MM.1S (cell line): ENCODE data around the gene MRAP2.
"Not testable (repeated sequence)": the region's sequence is repeated elsewhere in the genome, so short reads cannot be mapped to it uniquely, and the experiment has no call there.

Experiments
- DNase-seq: peaks from one replicate; pipeline ENCODE4 v3.0.0-alpha.2; 2015
- H2AFZ ChIP-seq: fragments of 300-600 bp; sonication (generic); 2 replicates; pipeline ENCODE4 v1.6.0; 2016; ENCODE audit warnings: antibody characterized with exemption, low read length
- H3F3A ChIP-seq: fragments of 300-600 bp; sonication (generic); 2 replicates; pipeline ENCODE4 v1.6.1; 2016; ENCODE audit warnings: mild to moderate bottlenecking, antibody characterized with exemption, low read length, moderate library complexity, mixed read lengths; ENCODE audit not compliant: insufficient read depth
- H3K27ac ChIP-seq: fragments of 300-600 bp; sonication (generic); 2 replicates; pipeline ENCODE4 v1.5.1; 2016; ENCODE audit warnings: mild to moderate bottlenecking, low read length
- H3K27me3 ChIP-seq: fragments of 300-600 bp; sonication (generic); replicated peaks from 2 replicates; pipeline ENCODE4 v1.6.0; 2016; ENCODE audit warnings: low read length; ENCODE audit not compliant: insufficient read depth
- H3K36me3 ChIP-seq: fragments of 300-600 bp; sonication (generic); replicated peaks from 2 replicates; pipeline ENCODE4 v1.6.1; 2016; ENCODE audit warnings: mild to moderate bottlenecking, low read length, mixed read lengths; ENCODE audit not compliant: insufficient read depth
- H3K4me1 ChIP-seq: fragments of 300-600 bp; sonication (generic); 2 replicates; pipeline ENCODE4 v1.6.1; 2016; ENCODE audit warnings: low read length, mixed read lengths
- H3K4me2 ChIP-seq: fragments of 300-600 bp; sonication (generic); 2 replicates; pipeline ENCODE4 v1.6.0; 2016; ENCODE audit warnings: low read depth, low read length
- H3K4me3 ChIP-seq: fragments of 300-600 bp; sonication (generic); 2 replicates; pipeline ENCODE4 v1.5.1; 2016; ENCODE audit warnings: low read length, mixed read lengths
- H3K79me2 ChIP-seq: fragments of 300-600 bp; sonication (generic); 2 replicates; pipeline ENCODE4 v1.6.1; 2016; ENCODE audit warnings: mixed run types, low read length, mixed read lengths
- H3K9ac ChIP-seq: fragments of 300-600 bp; sonication (generic); 2 replicates; pipeline ENCODE4 v1.6.1; 2016; ENCODE audit warnings: low read length, mixed read lengths
- H3K9me2 ChIP-seq: fragments of 300-600 bp; sonication (generic); replicated peaks from 2 replicates; pipeline ENCODE4 v1.6.1; 2016; ENCODE audit warnings: mild to moderate bottlenecking, low read length, mixed read lengths; ENCODE audit not compliant: insufficient read depth
- H3K9me3 ChIP-seq: fragments of 300-600 bp; sonication (generic); replicated peaks from 2 replicates; pipeline ENCODE4 v1.6.1; 2016; ENCODE audit warnings: mild to moderate bottlenecking, low read length, mixed read lengths; ENCODE audit not compliant: insufficient read depth
- H4K20me1 ChIP-seq: fragments of 300-600 bp; sonication (generic); 2 replicates; pipeline ENCODE4 v1.6.1; 2016; ENCODE audit warnings: mild to moderate bottlenecking, low read length, moderate library complexity, mixed read lengths; ENCODE audit not compliant: insufficient read depth
- CTCF ChIP-seq: fragments of 300-600 bp; sonication (generic); IDR thresholded peaks from 2 replicates; pipeline ENCODE4 v1.5.1; 2016; ENCODE audit warnings: antibody characterized with exemption, low read length, mixed read lengths
- EZH2 ChIP-seq: fragments of 300-600 bp; sonication (generic); optimal IDR thresholded peaks from 2 replicates; pipeline ENCODE3; 2017; ENCODE audit warnings: low read depth, mild to moderate bottlenecking, antibody characterized with exemption, low read length, mixed read lengths
- EZH2phosphoT487 ChIP-seq: fragments of 300-600 bp; sonication (generic); IDR thresholded peaks from 2 replicates; pipeline ENCODE4 v1.6.1; 2018; ENCODE audit warnings: antibody characterized with exemption, low read length

The MRAP2 gene

GRCh38 chr6:84107495-84107894 lies 73.9 kb downstream of the MRAP2 start:
- Histone ChIP-seq H3K27ac (no peak overlapping the region), H3F3A (no peaks in the 10 kb centered on the region), H3K9me2 (no peaks in the 10 kb centered on the region), H3K4me3 (no peak overlapping the region), H3K36me3 (no peaks in the 10 kb centered on the region), H3K27me3 (no peaks in the 10 kb centered on the region), H3K4me1 (no peaks in the 10 kb centered on the region), H3K9ac (no peak overlapping the region), H3K9me3 (no peaks in the 10 kb centered on the region), H2AFZ (no peak overlapping the region), H4K20me1 (no peaks in the 10 kb centered on the region), H3K4me2 (no peak overlapping the region), H3K79me2 (no peaks in the 10 kb centered on the region)
- DNase-seq, result no peak
- TF ChIP-seq CTCF (no peak), EZH2phosphoT487 (no peak), EZH2 (no peak)

GRCh38 chr6:84111351-84111750 lies 77.8 kb downstream of the MRAP2 start:
- H3F3A ChIP-seq, H4K20me1 ChIP-seq, H3K4me1 ChIP-seq, H3K9ac ChIP-seq, H3K27ac ChIP-seq, DNase-seq, H3K79me2 ChIP-seq, H3K9me2 ChIP-seq, H2AFZ ChIP-seq, H3K4me3 ChIP-seq, H3K27me3 ChIP-seq, H3K4me2 ChIP-seq, H3K36me3 ChIP-seq, H3K9me3 ChIP-seq: not testable (repeated sequence)

- H3K27me3 ChIP-seq, H3K9me3 ChIP-seq, H3K9ac ChIP-seq, H3K36me3 ChIP-seq, H3F3A ChIP-seq, H3K79me2 ChIP-seq, H4K20me1 ChIP-seq, DNase-seq, H3K9me2 ChIP-seq, H3K4me2 ChIP-seq, H3K4me1 ChIP-seq, H2AFZ ChIP-seq, H3K4me3 ChIP-seq, H3K27ac ChIP-seq: not testable (repeated sequence)
Measured at GRCh38 chr6:84114933-84115594, 81.5 kb downstream of the MRAP2 start.

- no peaks in the 10 kb centered on the region for H3K79me2 ChIP-seq
- no peaks in the 10 kb centered on the region for H3F3A ChIP-seq
- TF ChIP-seq CTCF (no peak), EZH2phosphoT487 (no peak), EZH2 (no peak)
- no peaks in the 10 kb centered on the region for H3K9me2 ChIP-seq
- no peak for DNase-seq
- no peak overlapping the region for H2AFZ ChIP-seq
- no peak overlapping the region for H3K4me3 ChIP-seq
- H3K9ac ChIP-seq, result no peak overlapping the region
- no peaks in the 10 kb centered on the region for H3K27me3 ChIP-seq
- H3K9me3 ChIP-seq, result no peaks in the 10 kb centered on the region
- H3K36me3 ChIP-seq, result no peaks in the 10 kb centered on the region
- H3K4me1 ChIP-seq, result no peaks in the 10 kb centered on the region
- no peaks in the 10 kb centered on the region for H4K20me1 ChIP-seq
- H3K4me2 ChIP-seq, result no peak overlapping the region
- no peak overlapping the region for H3K27ac ChIP-seq
Measured at GRCh38 chr6:84118191-84118590, 84.6 kb downstream of the MRAP2 start.
